HK-2 (cell line): Measurements from ENCODE around the gene GUSB.
"Not testable (repeated sequence)": the region's sequence is repeated elsewhere in the genome, so short reads cannot be mapped to it uniquely, and the experiment has no call there.

Source experiments
- DNase-seq: peaks from one replicate; pipeline ENCODE4 v3.0.0-alpha.2; 2018; ENCODE audit not compliant: unreplicated experiment

GUSB gene

DNA sequence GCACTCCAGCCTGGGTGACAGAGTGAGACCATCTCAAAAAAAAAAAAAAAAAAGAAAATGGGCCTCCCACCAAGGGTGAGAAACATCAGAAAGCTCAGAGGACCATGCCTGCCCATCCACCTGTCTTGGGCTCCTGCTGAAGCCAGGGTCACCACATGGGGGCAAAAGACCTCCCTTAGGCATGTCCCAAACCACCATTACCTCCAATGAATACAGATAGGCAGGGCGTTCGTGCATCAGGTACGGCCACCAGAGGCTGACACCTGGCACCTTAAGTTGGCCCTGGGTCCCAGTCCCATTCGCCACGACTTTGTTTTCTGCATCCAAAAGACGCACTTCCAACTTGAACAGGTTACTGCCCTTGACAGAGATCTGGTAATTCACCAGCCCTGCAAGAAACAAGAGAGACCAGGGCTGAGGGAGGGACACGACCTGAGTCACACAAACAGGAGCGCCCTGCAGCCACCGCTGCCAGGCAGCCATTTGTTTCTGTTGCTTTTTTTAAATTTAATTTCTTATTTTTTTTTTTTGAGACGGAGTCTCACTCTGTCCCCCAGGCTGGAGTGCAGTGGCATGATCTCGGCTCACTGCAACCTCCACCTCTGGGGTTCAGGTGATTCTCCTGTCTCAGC is 6.1 kb downstream of the GUSB start:
- DNase-seq = no peak

DNA sequence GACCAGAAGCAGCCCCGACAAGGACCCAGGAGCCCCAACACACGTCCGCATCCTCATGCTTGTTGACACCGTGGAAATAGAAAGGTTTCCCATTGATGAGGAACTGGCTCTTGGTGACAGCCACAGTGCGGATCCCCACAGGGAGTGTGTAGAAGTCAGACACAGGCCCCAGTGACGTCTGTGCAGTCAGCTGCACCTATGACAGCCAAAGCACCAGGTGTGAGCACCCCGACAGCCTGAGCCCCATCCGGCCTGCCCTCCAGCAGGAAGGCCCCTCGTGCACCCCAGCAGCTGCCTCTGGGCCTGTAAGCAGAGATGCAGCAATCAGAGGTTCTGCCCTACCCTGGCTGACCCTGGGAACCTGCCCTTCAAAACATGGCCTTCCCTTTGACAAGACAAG is 7.1 kb downstream of the GUSB start:
- no peak for DNase-seq

DNA sequence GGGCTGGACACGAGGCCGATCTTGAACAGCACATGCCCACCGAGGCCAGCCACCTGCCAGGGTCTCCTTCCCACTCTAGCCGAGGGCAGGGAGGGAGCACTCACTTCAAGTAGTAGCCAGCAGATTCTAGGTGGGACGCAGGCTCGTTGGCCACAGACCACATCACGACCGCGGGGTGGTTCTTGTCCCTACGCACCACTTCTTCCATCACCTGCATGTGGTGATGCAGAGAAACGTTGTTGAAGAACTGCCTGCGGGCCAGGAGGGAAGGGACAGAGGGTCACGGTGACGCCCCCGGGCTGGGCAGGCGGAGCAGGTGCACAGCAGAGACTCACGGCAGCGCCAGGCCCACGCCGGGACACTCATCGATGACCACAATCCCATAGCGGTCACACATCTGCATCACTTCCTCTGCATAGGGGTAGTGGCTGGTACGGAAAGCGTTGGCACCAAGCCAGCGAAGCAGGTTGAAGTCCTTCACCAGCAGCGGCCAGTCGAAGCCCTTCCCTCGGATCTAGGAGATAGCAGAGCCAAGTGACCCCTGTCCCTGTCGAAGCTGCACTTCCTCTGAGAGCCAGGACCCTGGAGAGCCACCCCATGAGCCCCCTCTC is 7.7 kb downstream of the GUSB start:
- DNase-seq = no peak

DNA sequence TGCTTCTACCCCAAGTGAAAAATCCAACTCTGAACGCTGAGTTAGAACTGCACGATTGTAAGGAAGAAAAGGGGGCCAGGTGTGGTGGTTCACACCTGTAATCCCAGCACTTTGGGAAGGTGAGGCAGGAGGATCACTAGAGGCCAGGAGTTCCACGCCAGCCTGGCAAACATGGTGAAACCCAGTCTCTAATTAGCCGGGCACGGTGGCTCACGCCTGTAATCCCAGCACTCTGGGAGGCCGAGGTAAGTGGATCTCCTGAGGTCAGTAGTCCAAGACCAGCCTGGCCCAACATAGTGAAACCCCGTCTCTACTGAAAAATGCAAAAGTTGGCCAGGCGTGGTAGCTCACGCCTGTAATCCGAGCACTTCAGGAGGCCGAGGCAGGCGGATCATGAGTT is 9.0 kb downstream of the GUSB start:
- no peak for DNase-seq

DNA sequence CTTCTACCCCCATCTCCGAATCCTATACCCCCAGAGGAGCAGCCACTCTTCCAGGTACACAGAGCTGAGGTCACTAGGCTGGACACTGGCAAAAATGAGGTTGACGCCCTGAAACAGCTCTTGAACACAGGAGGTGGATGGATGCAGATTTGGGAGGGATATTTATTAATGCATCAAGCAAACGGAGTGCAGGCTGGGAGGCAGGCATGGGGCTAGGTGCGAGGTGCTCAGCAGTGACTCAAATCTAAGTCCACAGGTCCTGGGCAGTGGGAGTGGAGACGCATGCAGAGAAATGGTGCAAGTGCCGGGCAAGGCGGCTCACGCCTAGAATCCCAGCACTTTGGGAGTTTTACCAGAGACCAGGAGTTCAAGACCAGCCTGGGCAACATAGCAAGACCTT is 11.0 kb downstream of the GUSB start:
- DNase-seq = no peak

DNA sequence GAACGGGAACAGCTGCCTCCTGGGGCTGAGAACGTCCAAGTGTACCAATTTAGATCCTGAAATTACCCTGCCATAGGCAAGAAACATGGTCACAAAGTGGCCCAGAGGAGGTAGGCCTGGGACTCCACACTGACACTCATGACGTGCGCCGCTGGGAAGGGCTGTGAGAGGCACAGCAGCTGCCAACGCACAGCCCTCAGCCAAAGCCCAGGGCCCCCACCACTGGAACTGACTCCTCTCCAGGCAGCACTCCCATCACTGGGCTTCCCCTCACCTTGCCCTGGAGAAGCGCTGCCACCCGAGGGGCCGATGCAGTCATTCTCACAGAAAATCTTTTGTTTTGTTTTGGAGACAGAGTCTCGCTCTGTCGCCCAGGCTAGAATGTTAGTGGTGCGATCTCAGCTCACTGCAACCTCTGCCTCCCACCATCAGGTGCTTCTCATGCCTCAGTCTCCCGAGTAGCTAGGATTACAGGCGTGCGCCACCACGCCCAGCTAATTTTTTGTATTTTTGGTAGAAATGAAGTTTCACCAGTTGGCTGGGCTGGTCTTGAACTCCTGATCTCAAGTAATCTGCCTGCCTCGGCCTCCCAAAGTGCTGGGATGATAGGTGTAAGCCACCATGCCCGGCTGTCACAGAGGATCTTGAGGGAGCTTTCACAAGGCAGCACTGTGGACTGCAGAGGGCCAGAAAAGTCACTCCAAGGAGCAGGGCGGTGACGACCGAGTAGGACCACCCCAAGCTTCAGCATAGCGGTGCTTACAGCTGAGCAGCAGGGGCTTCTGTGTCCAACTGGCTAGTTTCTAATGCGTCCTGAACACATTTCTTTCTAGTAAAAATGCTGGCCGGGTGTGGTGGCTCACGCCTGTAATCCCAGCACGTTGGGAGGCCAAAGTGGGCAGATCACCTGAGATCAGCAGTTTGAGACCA is 13.5 kb downstream of the GUSB start:
- no peak for DNase-seq

DNA sequence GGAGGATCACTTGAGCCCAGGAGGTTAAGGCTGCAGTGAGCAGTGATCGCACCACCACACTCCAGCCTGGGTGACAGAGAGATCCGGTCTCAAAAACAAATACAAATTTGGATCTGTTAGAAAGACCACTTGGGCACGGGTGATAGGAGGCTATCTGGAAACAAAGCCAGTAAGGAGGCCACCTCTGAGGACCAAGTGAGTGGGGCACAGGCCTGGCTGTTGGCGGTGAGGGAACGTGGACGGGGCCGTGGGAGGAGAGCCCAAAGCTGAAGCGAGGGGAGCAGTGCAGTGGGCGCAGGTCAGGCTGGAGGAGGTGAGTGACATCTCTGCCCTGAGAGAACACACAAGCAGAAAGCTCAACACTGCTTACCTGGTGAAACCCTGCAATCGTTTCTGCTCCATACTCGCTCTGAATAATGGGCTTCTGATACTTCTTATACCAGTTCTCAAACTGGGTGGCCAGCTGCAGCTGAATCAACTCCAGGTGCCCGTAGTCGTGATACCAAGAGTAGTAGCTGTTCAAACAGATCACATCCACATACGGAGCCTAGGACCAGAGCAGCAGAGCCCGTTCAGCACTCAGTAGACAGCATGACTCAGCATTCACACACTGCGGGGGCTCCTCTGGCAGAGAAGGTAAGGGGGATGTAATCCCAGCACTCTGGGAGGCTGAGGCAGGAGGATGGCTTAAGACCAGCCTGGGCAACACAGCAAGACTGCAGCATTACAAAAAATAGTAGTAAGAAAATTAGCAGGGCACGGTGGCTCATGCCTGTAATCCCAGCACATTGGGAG is 14.5 kb downstream of the GUSB start:
- DNase-seq = no peak

DNA sequence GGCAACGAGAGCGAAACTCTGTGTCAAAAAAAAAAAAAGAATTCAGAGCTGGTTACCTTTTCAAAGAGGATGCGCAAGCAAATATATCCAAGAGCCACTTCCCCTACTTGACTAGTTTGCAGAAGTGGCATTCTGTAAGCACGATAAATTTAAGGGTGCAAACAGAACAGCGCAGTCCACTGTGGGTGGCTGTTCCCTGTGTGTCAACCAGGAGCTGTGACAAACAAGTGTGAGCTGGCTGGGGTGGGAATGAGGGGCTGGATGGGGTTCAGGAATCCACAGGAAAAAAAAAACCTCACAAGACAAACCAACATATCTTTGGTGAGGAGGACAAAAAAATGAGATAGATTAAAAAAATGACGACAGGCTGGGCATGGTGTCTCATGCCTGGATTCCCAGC is 15.9 kb downstream of the GUSB start:
- DNase-seq = no peak

DNA sequence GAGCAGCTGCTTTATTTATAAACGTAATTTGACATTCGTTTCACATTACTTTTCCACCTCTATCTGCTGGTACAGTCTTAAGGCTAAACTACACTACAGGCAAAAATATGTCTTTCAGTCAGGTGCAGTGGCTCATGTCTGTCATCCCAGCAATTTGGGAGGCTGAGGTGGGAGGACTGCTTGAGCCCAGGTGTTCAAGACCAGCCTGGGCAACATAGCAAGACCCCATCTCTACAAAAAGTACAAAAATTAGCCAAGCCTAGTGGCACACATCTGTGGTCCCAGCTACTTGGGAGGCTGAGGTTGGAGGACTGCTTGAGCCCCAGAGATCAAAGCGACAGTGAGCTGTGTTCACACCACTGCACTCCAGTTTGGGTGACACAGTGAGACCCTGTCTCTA is 17.3 kb downstream of the GUSB start:
- not testable (repeated sequence) for DNase-seq

DNA sequence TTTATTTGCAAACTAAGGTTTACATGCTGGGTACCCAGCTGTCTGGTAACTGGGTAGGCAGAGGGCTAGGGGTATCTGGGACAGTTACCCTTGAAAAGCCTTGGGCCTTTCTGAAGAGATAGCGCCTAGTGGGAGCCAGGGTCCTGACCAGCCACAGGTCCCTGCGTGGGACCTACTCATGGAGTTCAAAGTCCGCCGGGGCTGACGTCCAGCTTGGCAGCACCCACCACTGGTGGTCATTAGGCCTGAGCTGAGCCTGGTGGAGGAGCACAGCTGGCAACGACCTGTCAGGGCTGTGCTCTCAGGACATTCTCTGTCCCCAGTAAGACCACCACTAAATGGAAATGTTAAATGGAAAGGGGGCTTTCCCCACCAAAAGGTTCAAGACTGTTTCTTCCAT is 20.0 kb downstream of the GUSB start:
- no peak for DNase-seq

DNA sequence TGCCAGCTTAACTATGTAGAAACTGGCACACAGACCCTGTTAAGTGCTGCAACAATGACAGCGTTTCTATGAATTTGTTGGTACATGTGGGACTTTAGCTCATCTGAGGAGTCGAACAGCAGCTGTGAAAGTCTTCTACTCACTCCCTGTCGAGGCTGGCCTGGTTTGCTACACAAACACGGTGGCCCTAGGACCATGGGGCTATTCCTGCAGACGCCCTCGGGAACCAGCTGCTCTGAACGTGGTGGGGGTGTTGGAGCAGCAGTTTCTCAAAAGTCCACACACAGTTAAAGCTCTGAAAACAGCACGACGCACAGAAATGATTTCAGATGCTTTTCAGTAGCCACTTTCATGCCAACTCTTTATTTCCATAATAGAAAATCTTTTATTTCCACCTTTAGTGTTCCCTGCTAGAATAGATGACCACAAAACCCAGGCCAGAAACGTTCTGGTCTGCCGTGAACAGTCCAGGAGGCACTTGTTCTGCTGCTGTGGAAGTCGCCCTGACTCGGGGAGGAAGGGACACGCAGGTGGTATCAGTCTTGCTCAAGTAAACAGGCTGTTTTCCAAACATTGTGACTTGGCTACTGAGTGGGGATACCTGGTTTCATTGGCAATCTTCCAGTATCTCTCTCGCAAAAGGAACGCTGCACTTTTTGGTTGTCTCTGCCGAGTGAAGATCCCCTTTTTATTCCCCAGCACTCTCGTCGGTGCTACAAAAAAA is 21.5 kb downstream of the GUSB start:
- no peak for DNase-seq

DNA sequence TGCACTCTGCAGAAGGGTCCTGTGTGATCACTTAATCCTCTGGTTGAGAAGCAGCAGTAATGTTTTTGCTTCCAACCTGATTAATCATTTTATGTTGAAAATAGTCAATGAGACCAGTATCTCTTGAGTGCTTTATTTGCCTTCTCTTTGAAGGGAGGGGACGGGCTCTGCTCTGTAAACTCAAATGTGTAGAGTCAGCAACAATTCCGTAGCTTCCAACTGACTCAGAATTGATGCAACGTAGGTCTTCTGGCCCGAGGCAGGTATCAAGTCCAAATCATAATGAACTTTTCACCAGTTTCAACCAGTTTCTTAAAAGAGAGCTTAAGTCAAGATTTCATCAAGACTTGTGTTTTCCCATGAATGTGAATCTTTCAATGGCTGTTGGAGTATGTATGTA is 26.3 kb downstream of the GUSB start:
- DNase-seq = no peak

DNA sequence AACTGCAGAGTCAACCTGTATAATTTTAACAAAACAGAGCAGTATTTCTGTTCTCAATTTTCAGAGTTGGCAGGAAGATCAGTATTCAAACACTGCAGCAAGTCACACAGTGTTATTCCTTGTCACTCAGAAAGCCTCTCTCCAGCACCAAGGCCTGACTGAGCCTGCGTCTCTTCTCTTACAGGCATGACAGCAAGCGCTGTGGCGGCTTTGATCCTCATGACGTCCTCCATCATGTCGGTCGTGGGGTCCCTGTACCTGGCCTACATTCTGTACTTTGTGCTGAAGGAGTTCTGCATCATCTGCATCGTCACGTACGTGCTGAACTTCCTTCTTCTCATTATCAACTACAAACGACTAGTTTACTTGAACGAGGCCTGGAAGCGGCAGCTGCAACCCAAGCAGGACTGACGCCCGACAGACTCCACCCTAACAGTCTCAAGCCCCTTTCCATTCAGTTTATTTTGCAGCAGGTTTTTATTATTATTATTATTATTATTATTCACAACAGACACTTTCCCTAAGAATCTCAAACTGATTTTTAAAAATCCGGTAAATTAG is 28.0 kb downstream of the GUSB start:
- no peak for DNase-seq

DNA sequence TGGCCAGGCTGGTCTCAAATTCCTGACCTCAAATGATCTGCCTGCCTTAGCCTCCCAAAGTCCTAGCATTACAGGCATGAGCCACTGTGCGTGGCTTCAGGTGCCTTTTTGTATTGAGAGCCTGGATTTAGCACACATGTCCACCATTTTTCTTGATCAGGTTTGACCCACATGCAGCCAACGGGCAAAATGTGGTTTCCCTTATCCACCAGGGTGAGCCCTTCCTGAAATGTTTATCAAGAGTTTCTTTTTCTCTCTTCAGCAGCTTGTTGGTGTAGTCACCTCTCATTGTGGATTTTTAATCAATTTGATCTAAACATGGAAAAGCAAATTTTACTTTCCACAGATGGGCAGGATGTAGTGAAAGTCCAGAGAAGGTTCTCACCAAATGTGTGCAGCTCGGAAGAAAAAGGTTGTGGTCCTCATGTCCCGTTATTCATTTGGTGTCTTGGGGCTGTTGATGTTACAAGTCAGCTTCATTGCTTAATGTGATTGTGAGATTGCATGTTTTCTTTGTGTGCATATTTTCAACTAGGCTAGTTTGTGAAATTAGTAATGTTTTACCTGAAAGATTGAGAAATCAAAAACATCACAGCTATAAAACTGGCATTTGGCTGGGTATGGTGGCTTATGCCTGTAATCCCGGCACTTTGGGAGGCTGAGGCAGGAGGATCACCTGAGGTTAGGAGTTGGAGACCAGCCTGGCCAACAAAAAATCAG is 28.9 kb downstream of the GUSB start:
- DNase-seq = no peak

DNA sequence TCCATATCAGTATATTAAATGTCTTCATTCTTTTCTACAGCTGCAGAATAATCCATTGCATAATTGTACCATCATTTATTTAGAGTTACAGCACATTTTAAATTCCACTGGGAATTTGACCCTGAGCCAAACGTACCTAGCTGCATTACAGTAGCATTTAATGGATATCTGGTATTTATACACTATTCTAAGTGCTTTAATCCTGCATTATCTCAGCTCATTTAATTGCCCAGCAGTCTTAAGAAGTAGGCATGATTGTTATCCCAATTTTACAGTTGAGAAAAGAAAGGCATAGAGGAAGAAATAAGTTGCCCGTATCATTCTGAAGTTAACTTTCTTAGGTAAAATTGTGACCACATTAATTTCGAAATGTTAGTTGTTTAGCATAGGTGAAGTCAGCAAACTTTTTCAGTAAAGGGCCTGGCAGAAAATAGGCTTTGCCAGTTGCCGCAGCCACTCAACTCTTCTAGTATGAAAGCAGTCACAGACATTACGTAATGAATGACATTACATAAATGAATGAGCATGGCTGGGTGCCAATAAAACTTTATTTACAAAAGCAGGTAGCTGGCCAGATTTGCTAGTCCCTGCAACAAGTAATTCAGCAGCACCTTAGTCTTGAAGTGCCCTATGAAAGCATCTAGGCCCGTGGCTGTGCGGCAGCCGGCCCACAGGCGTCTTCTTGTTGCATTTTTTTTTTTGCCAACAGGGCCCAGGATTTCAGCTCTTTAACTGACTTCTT is 30.0 kb downstream of the GUSB start:
- no peak for DNase-seq

DNA sequence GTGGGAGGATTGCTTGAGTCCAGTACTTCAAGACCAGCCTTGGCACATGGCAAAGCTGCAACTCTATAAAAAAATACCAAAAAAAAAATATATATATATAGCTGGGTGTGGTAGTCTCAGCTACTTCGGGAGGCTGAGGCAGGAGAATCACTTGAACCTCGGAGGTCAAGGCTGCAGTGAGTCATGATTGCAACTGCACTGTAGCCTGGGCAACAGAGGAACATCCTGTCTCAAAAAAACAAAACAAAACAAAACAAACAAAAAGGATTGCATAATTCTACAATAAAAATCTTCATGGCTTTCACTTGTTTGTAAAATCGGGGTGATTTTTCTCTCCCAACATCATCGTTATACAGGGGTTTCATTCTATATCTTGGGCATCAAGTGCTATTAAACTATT is 35.1 kb downstream of the GUSB start:
- no peak for DNase-seq

DNA sequence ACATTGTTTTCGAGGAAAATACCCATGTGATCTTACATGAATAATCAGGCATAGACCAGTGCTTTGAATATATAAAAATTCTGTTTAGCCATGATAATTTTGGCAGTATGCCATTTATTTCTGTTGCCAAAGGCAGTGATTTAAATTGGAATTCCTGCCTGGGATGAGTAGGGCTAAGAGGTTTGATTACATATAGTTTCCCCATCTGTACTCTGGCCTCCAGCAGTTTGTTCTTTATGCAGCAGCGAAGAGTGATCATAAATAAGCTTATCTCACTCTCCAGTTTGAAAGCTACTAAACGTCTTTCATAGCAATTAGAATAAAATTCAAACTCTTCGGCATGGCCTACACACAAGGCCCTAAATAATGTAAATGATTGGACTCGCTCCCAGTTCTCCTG is 36.2 kb downstream of the GUSB start:
- DNase-seq = not testable (repeated sequence)

DNA sequence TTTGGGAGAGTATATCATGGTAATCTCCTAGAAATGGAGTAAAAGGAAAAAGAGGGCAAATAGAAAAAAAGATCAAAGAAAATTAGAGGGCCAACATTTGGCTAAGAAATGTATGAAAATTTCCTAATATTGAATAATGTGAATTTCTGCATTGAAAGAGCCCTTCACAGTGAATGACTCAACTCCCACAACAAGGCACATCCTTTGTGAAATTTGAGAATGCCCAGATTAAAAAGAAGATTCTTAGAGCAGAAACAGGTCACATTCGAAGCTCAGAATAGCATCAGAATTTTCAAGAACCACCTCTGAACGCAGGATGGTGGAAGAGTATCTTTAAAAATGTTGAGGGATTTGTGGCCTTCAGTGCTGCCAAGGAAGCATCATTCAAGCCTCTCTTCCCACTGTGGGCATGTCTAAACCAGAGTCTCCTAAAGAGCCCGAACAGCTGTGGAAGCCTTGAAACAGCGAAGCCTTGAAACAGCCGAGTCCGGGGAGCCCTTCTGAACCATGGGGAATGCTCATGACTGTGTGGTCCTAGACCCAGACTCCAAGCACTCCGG is 43.6 kb downstream of the GUSB start:
- no peak for DNase-seq

DNA sequence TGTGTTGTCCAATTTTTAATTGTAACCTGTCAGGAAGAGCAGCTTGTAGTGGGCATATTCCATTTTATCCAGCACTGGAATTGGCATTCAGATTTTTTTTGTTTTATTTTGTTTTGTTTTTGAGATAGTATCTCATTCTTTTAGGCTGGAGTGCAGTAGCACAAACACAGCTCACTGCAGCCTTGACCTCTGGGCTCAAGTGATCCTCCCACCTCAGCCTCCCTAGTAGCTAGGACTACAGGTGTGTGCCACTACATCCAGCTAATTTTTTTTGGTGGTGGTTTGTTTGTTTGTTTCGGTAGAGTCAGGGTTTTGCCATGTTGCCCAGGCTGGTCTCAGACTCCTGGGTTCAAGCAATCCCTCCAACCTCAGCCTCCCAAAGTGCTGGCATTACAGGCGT is 44.7 kb downstream of the GUSB start:
- DNase-seq = no peak
